Endothelial cell of umbilical vein (primary cell): ENCODE data around the gene PTAR1. TPM values are rescaled to one million over a fixed set of nuclear protein-coding genes. Genes with fewer than 3 reads are reported as not detected.
"Not testable (repeated sequence)": the region's sequence is repeated elsewhere in the genome, so short reads cannot be mapped to it uniquely, and the experiment has no call there.

ENCODE experiments used
- BruUV-seq: library from RNA; stranded (reverse); fragments of 400-500 nt; replicated peaks from 2 replicates; lab custom pipeline; 2021; lab: Mats Ljungman, UMichigan
- CTCF ChIA-PET: fragments of 300-600, 350-600 bp; sonication (Branson Sonifier 250); formaldehyde crosslinking; loops from one replicate; lab custom pipeline; 2021; ENCODE audit warnings: antibody characterized with exemption, inconsistent platforms; lab: Charles Lee
- POLR2A ChIA-PET: fragments of 300-600, 350-600 bp; sonication (Branson Sonifier 250); formaldehyde crosslinking; loops from one replicate; lab custom pipeline; 2021; ENCODE audit warnings: antibody characterized with exemption, inconsistent platforms; lab: Charles Lee
- DNase-seq: peaks from one replicate; pipeline ENCODE4 v3.0.0-alpha.2; 2011; ENCODE audit warnings: low read depth, low spot score
- FAIRE-seq: peaks from 2 replicates; lab custom pipeline; 2011; peaks lifted over from hg19 to GRCh38; lab: Jason Lieb, UNC
- H2AFZ ChIP-seq: 2 replicates; pipeline ENCODE4 v1.6.0; 2012; ENCODE audit warnings: low read depth, low read length, control low read depth, inconsistent platforms
- H3K27ac ChIP-seq: 2 replicates; pipeline ENCODE4 v1.5.1; 2011; ENCODE audit warnings: low read depth, mild to moderate bottlenecking, control low read depth, low read length, moderate library complexity; ENCODE audit not compliant: insufficient read depth
- H3K27me3 ChIP-seq, 2 experiments: 2 replicates each; pipeline versions ENCODE4 v1.6.0 to v1.6.1; 2011; ENCODE audit warnings: low read length in 2 of 2, mixed read lengths in 1 of 2; ENCODE audit not compliant: control insufficient read depth in 2 of 2, insufficient read depth in 2 of 2
- H3K36me3 ChIP-seq, 2 experiments: 2 replicates in 1 of 2; 3 replicates in 1 of 2; pipeline ENCODE4 v1.5.1; 2011; ENCODE audit warnings: low read length in 2 of 2, mild to moderate bottlenecking in 1 of 2, moderate library complexity in 1 of 2; ENCODE audit not compliant: control insufficient read depth in 2 of 2, insufficient read depth in 2 of 2; ENCODE audit errors: extremely low read depth in 1 of 2
- H3K4me1 ChIP-seq: 3 replicates; pipeline ENCODE4 v1.5.1; 2011; ENCODE audit warnings: mild to moderate bottlenecking, low read length; ENCODE audit not compliant: control insufficient read depth, insufficient read depth; ENCODE audit errors: extremely low read depth
- H3K4me2 ChIP-seq: 2 replicates; pipeline ENCODE4 v1.6.1; 2011; ENCODE audit warnings: low read length, control low read depth, mixed read lengths; ENCODE audit not compliant: insufficient read depth
- H3K4me3 ChIP-seq, 3 experiments: fragments of 200-600 bp in 1 of 3; sonication (generic), shearing (Covaris generic) in 1 of 3; replicated peaks in 1 of 3; 2 replicates each; pipeline ENCODE4 v1.5.1; 2011 to 2016; ENCODE audit warnings: control low read depth in 3 of 3, low read length in 3 of 3, mild to moderate bottlenecking in 2 of 3, inconsistent platforms in 1 of 3, low read depth in 1 of 3, moderate library complexity in 1 of 3; ENCODE audit not compliant: insufficient read depth in 1 of 3
- H3K79me2 ChIP-seq: 2 replicates; pipeline ENCODE4 v1.6.0; 2012; ENCODE audit warnings: low read length, inconsistent platforms; ENCODE audit not compliant: control insufficient read depth, insufficient read depth
- H3K9ac ChIP-seq: replicated peaks from 2 replicates; pipeline ENCODE3; 2011; ENCODE audit warnings: low read length, control low read depth; ENCODE audit not compliant: insufficient read depth; ENCODE audit errors: extremely low read depth
- H3K9me1 ChIP-seq: replicated peaks from 3 replicates; pipeline ENCODE4 v1.6.0; 2011; ENCODE audit warnings: mild to moderate bottlenecking, low read length; ENCODE audit not compliant: control insufficient read depth, insufficient read depth; ENCODE audit errors: extremely low read depth
- H3K9me3 ChIP-seq: replicated peaks from 2 replicates; pipeline ENCODE4 v1.5.1; 2012; ENCODE audit warnings: low read length, inconsistent platforms; ENCODE audit not compliant: control insufficient read depth, insufficient read depth
- H4K20me1 ChIP-seq: replicated peaks from 2 replicates; pipeline ENCODE3; 2011; ENCODE audit warnings: mild to moderate bottlenecking, low read length; ENCODE audit not compliant: control insufficient read depth, insufficient read depth; ENCODE audit errors: extremely low read depth
- FOS ChIP-seq: IDR thresholded peaks from 2 replicates; pipeline ENCODE4 v1.6.1; 2011; ENCODE audit warnings: mild to moderate bottlenecking, low read length, moderate library complexity, borderline replicate concordance; ENCODE audit not compliant: insufficient read depth
- MYC ChIP-seq: IDR thresholded peaks from one replicate; pipeline ENCODE4 v1.6.1; 2011; ENCODE audit warnings: mild to moderate bottlenecking, low read depth, low read length
- dilution Hi-C: fragments of 300-500 bp; cut with MboI; formaldehyde crosslinking; loops from one replicate; pipeline ENCODE4 v1.15.0; 2019; ENCODE audit warnings: low sequenced_read_pairs; ENCODE audit not compliant: extremely low pct_ligation_motif_present
- intact Hi-C: fragments of 100-400 bp; cut with micrococcal nuclease; formaldehyde crosslinking; loops from one replicate; pipeline ENCODE4 v1.10.0; 2022
- polyA plus RNA-seq, 4 experiments: library from polyadenylated mRNA; depleted of rRNA in 3 of 4; stranded (reverse) in 3 of 4; unstranded in 1 of 4; fragments of >200 nt; gene quantifications; 2 replicates each; pipeline versions ENCODE4 v1.2.1 to v1.2.3, GENCODE V29; 2011 to 2012; ENCODE audit warnings: missing spikeins in 1 of 4
- total RNA-seq: library from RNA; stranded (reverse); gene quantifications from 2 replicates; pipeline ENCODE4 v1.2.3, GENCODE V29; 2021
- TF ChIP-seq, protein P1 (sequence below): IDR thresholded peaks from 2 replicates; pipeline ENCODE4 v1.6.1; 2011; ENCODE audit not compliant: insufficient read depth, insufficient read length

Gene PTAR1
- total and polyA plus RNA-seq, 2 donors (not counting 3 experiments of a cell fraction or from before 2014, with no cell fraction given), result 8.1 to 46.8 TPM

DNA sequence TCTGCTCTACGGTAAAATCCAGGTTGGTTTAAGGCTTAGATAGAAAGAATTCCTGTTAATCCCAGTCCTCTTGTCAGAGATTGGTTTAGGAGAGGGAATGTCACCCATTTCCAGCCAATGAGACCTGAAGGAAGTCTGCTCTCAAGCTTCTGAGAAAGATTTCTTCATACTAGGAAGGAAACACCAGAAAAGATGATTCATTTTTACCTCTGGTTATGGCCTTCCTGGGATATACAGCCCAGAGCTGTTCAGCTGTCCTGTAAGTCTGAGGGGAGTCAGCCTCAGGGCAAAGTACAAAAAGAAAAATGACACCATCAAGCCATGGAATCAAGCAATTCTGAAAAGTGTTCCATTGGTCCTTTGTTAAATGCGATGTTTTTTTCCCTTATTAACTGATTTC, 42.2 kb upstream of the PTAR1 start:
- H4K20me1 ChIP-seq, result no peaks in the 10 kb centered on the region
- ChIA-PET POLR2A (no interaction called here), CTCF (interaction anchor here (1.1 kb wide), 1 partner anchor 13 kb away, joined by 3 read pairs; no protein-coding TSS in a partner anchor)
- no TSS peak for BruUV-seq
- dilution Hi-C loops (no loop called here), intact Hi-C loops (no loop called here)
- H3K27me3 ChIP-seq, result peaks cover 27 to 31% of the 10 kb centered on the region in 2 experiments
- no peaks in the 10 kb centered on the region for H3K36me3 ChIP-seq
- H3K9ac ChIP-seq, result no peak overlapping the region
- no peaks in the 10 kb centered on the region for H3K79me2 ChIP-seq
- no peak overlapping the region for H3K27ac ChIP-seq
- no peaks in the 10 kb centered on the region for H3K4me1 ChIP-seq
- no peak overlapping the region for H2AFZ ChIP-seq
- no peak overlapping the region for H3K4me3 ChIP-seq
- H3K4me2 ChIP-seq, result no peak overlapping the region
- DNase-seq, result no peak
- peak; percentile 10 for TF ChIP-seq FOS
- TF ChIP-seq MYC, result no peak
- TF ChIP-seq, protein P1, sequence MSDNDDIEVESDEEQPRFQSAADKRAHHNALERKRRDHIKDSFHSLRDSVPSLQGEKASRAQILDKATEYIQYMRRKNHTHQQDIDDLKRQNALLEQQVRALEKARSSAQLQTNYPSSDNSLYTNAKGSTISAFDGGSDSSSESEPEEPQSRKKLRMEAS, result no peak
- FAIRE-seq, result peak; percentile 54
- no peaks in the 10 kb centered on the region for H3K9me1 ChIP-seq
- no peaks in the 10 kb centered on the region for H3K9me3 ChIP-seq

- H3K4me2 ChIP-seq, H4K20me1 ChIP-seq, CTCF ChIA-PET, H3K9me1 ChIP-seq, H3K4me3 ChIP-seq, H3K4me1 ChIP-seq, dilution Hi-C loops, H3K9me3 ChIP-seq, H2AFZ ChIP-seq, FAIRE-seq, BruUV-seq, H3K36me3 ChIP-seq, DNase-seq, POLR2A ChIA-PET, H3K27ac ChIP-seq, intact Hi-C loops, H3K79me2 ChIP-seq, H3K9ac ChIP-seq: not testable (repeated sequence)
- peaks cover 24 to 27% of the 10 kb centered on the region in 2 experiments for H3K27me3 ChIP-seq
Observed at GRCh38 chr9:69800027-69800426, 40.2 kb upstream of the PTAR1 start.

DNA sequence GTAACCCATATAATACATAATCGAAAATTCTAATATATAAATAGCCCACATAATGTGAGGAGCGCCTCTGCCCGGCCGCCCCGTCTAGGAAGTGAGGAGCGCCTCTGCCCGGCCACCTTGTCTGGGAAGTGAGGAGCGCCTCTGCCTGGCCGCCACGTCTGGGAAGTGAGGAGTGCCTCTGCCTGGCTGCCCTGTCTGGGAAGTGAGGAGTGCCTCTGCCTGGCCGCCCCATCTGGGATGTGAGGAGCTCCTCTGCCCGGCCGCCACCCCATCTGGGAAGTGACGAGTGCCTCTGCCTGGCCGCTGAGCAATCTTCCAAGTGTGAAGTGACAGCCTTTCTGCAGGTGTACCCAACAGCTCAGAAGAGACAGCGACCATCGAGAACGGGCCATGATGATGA, 39.7 kb upstream of the PTAR1 start:
- CTCF ChIA-PET, result interaction anchor here (1.3 to 2.6 kb wide), 3 partner anchors 10 to 23 kb away, joined by 4 to 11 read pairs (median 4); no protein-coding TSS in a partner anchor
- intact Hi-C loops, dilution Hi-C loops, H3K9me3 ChIP-seq, H3K4me3 ChIP-seq, DNase-seq, H2AFZ ChIP-seq, H3K9me1 ChIP-seq, POLR2A ChIA-PET, FAIRE-seq, H4K20me1 ChIP-seq, H3K4me1 ChIP-seq, BruUV-seq, H3K4me2 ChIP-seq, H3K9ac ChIP-seq, H3K79me2 ChIP-seq, H3K27ac ChIP-seq, H3K36me3 ChIP-seq: not testable (repeated sequence)
- peaks cover 22 to 28% of the 10 kb centered on the region in 2 experiments for H3K27me3 ChIP-seq
